ENCODE results near the gene NPR1. TPM values are rescaled to one million over a fixed set of nuclear protein-coding genes. Genes with fewer than 3 reads are reported as not detected.
"Not testable (repeated sequence)": the region's sequence is repeated elsewhere in the genome, so short reads cannot be mapped to it uniquely, and the experiment has no call there.

NPR1 gene
- total RNA-seq, 2 experiments from 2014 or later = not detected

- H3K4me1 Mint-ChIP-seq (ENCODE audit: low read depth) = peaks cover 6% of the 10 kb centered on the region
- H3K36me3 Mint-ChIP-seq (ENCODE audit: low read depth) = no peaks in the 10 kb centered on the region
- H3K27ac ChIP-seq (ENCODE audit: low read depth in 1 of 2, low read length in 2 of 2) = no peak overlapping the region
- DNase-seq (no peak), ATAC-seq (ENCODE audit: poor library complexity) (no peak)
- no peaks in the 10 kb centered on the region for H3K27me3 ChIP-seq (ENCODE audit: control insufficient read depth in 1 of 2, insufficient read depth in 2 of 2, low read length in 2 of 2)
- no peaks in the 10 kb centered on the region for H3K27me3 Mint-ChIP-seq
- peaks cover 12% of the 10 kb centered on the region for H3K4me1 ChIP-seq (ENCODE audit: insufficient read depth, low read length)
- H3K9me3 ChIP-seq (ENCODE audit: control insufficient read depth in 1 of 2, insufficient read depth in 1 of 2, low read length in 2 of 2) = no peaks in the 10 kb centered on the region
- H3K4me3 Mint-ChIP-seq = no peak overlapping the region
- H3K9me3 Mint-ChIP-seq = no peaks in the 10 kb centered on the region
- intact Hi-C loops (cut with DNase I, micrococcal nuclease) = no loop called here
- no peaks in the 10 kb centered on the region for H3K36me3 ChIP-seq (ENCODE audit: insufficient read depth, low read length)
- no peak overlapping the region for H3K4me3 ChIP-seq (ENCODE audit: low read length)
- POLR2A ChIA-PET = no interaction called here
- H3K27ac Mint-ChIP-seq = no peak overlapping the region
- CTCF ChIA-PET = no interaction called here
- TF ChIP-seq CTCF (IDR thresholded peaks at IDR 0.05) = no peak
These were observed 45.2 kb downstream of the NPR1 start for GRCh38 chr1:153723687-153724086.

- ATAC-seq (ENCODE audit: poor library complexity); H3K27me3 Mint-ChIP-seq; H3K9me3 Mint-ChIP-seq; H3K27me3 ChIP-seq (ENCODE audit: control insufficient read depth in 1 of 2, insufficient read depth in 2 of 2, low read length in 2 of 2); H3K4me3 ChIP-seq (ENCODE audit: low read length); DNase-seq; H3K4me3 Mint-ChIP-seq; H3K36me3 ChIP-seq (ENCODE audit: insufficient read depth, low read length); H3K27ac Mint-ChIP-seq; H3K36me3 Mint-ChIP-seq (ENCODE audit: low read depth); H3K9me3 ChIP-seq (ENCODE audit: control insufficient read depth in 1 of 2, insufficient read depth in 1 of 2, low read length in 2 of 2); H3K27ac ChIP-seq (ENCODE audit: low read depth in 1 of 2, low read length in 2 of 2); POLR2A ChIA-PET: not testable (repeated sequence)
- H3K4me1 ChIP-seq (ENCODE audit: insufficient read depth, low read length) = peaks cover 20% of the 10 kb centered on the region
- H3K4me1 Mint-ChIP-seq (ENCODE audit: low read depth) = peaks cover 13% of the 10 kb centered on the region
- intact Hi-C loops (cut with DNase I, micrococcal nuclease) = loop anchor here in 1 of 2 experiments (5.0 kb wide), 3 partner anchors 67 to 498 kb away; partner anchors contain the start of genes RAB13, SNAPIN and UBAP2L
- CTCF ChIA-PET = interaction anchor here (1.3 kb wide), 1 partner anchor 53 kb away, joined by 3 read pairs; the partner anchor contains the start of gene ILF2
These were observed 46.1 kb downstream of the NPR1 start for GRCh38 chr1:153724634-153725033.

GRCh38 chr1:153727463-153728304 is 49.2 kb downstream of the NPR1 start, which contains the start of gene INTS3:
INTS3 (plus strand) TSS chr1:153728050; CDS start chr1:153728635, 585 bp downstream.
- Histone ChIP-seq H3K9me3 (ENCODE audit: control insufficient read depth in 1 of 2, insufficient read depth in 1 of 2, low read length in 2 of 2) (no peaks in the 10 kb centered on the region), H3K27ac (ENCODE audit: low read depth in 1 of 2, low read length in 2 of 2) (peak within 1 kb of the TSS; percentile 91 to 94), H3K4me3 (ENCODE audit: low read length) (peak within 1 kb of the TSS; percentile 71), H3K4me1 (ENCODE audit: insufficient read depth, low read length) (peaks cover 23% of the 10 kb centered on the region), H3K36me3 (ENCODE audit: insufficient read depth, low read length) (peaks cover 4% of the 10 kb centered on the region), H3K27me3 (ENCODE audit: control insufficient read depth in 1 of 2, insufficient read depth in 2 of 2, low read length in 2 of 2) (no peaks in the 10 kb centered on the region)
- peaks cover 7% of the 10 kb centered on the region for H3K36me3 Mint-ChIP-seq (ENCODE audit: low read depth)
- intact Hi-C loops (cut with DNase I, micrococcal nuclease) = loop anchor here in 1 of 2 experiments (2.0 to 5.0 kb wide), 5 partner anchors 55 to 495 kb away; partner anchors contain the start of genes RAB13, SNAPIN and UBAP2L
- peaks cover 29% of the 10 kb centered on the region for H3K4me1 Mint-ChIP-seq (ENCODE audit: low read depth)
- no peak for TF ChIP-seq CTCF (IDR thresholded peaks at IDR 0.05)
- H3K4me3 Mint-ChIP-seq = peak within 1 kb of the TSS; percentile 95
- DNase-seq (peak; percentile 95 to 100 (median 99)), ATAC-seq (ENCODE audit: poor library complexity) (peak; percentile 99)
- H3K27ac Mint-ChIP-seq = peak within 1 kb of the TSS; percentile 84
- H3K27me3 Mint-ChIP-seq = no peaks in the 10 kb centered on the region
- ChIA-PET POLR2A (interaction anchor here (0.6 to 2.1 kb wide), 16 partner anchors 8 to 263 kb away, joined by 3 to 23 read pairs (median 4); partner anchors contain the start of genes CHTOP, CREB3L4, GATAD2B and ILF2), CTCF (interaction anchor here (0.9 to 1.2 kb wide), 3 partner anchors 10 to 155 kb away, joined by 3 to 4 read pairs (median 3); partner anchors contain the start of gene ILF2)
- H3K9me3 Mint-ChIP-seq = no peaks in the 10 kb centered on the region

All from CD4-positive, alpha-beta T cell (primary cell).